ENCODE data around the gene ADAMTS6.

- TF ChIP-seq POLR2A (IDR thresholded peaks at IDR 0.05) (no peak), POLR2AphosphoS5 (IDR thresholded peaks at IDR 0.05) (no peak), EP300 (IDR thresholded peaks at IDR 0.05) (no peak)
- TF ChIP-seq, protein P1, sequence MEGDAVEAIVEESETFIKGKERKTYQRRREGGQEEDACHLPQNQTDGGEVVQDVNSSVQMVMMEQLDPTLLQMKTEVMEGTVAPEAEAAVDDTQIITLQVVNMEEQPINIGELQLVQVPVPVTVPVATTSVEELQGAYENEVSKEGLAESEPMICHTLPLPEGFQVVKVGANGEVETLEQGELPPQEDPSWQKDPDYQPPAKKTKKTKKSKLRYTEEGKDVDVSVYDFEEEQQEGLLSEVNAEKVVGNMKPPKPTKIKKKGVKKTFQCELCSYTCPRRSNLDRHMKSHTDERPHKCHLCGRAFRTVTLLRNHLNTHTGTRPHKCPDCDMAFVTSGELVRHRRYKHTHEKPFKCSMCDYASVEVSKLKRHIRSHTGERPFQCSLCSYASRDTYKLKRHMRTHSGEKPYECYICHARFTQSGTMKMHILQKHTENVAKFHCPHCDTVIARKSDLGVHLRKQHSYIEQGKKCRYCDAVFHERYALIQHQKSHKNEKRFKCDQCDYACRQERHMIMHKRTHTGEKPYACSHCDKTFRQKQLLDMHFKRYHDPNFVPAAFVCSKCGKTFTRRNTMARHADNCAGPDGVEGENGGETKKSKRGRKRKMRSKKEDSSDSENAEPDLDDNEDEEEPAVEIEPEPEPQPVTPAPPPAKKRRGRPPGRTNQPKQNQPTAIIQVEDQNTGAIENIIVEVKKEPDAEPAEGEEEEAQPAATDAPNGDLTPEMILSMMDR (IDR thresholded peaks at IDR 0.05) = no peak
These were observed 121.7 kb downstream of the ADAMTS6 start for GRCh38 chr5:65359981-65360380.

All from upper lobe of left lung (tissue), 4 donors.